ENCODE measurements around the gene TMOD1.

TMOD1 gene

GRCh38 chr9:97545486-97545885 is 44.0 kb downstream of the TMOD1 start:
- TF ChIP-seq GATA2 (IDR thresholded peaks at IDR 0.05; ENCODE audit: low read depth, low read length), result no peak
- TF ChIP-seq GATA3 (IDR thresholded peaks at IDR 0.05; ENCODE audit: low read depth, low read length), result no peak

GRCh38 chr9:97547098-97547829 is 45.8 kb downstream of the TMOD1 start:
- TF ChIP-seq GATA3 (IDR thresholded peaks at IDR 0.05; ENCODE audit: low read depth, low read length) (no peak), GATA2 (IDR thresholded peaks at IDR 0.05; ENCODE audit: low read depth, low read length) (no peak)

GRCh38 chr9:97548379-97548778 is 46.9 kb downstream of the TMOD1 start:
- TF ChIP-seq GATA2 (IDR thresholded peaks at IDR 0.05; ENCODE audit: low read depth, low read length) (no peak), GATA3 (IDR thresholded peaks at IDR 0.05; ENCODE audit: low read depth, low read length) (no peak)

- TF ChIP-seq GATA3 (IDR thresholded peaks at IDR 0.05; ENCODE audit: low read depth, low read length), result no peak
- TF ChIP-seq GATA2 (IDR thresholded peaks at IDR 0.05; ENCODE audit: low read depth, low read length), result no peak
Observed at GRCh38 chr9:97548819-97549540, 47.5 kb downstream of the TMOD1 start.

- TF ChIP-seq GATA2 (IDR thresholded peaks at IDR 0.05; ENCODE audit: low read depth, low read length), result no peak
- TF ChIP-seq GATA3 (IDR thresholded peaks at IDR 0.05; ENCODE audit: low read depth, low read length), result no peak
Observed at GRCh38 chr9:97550386-97550785, 48.9 kb downstream of the TMOD1 start.

- no peak for TF ChIP-seq GATA3 (IDR thresholded peaks at IDR 0.05; ENCODE audit: low read depth, low read length)
- TF ChIP-seq GATA2 (IDR thresholded peaks at IDR 0.05; ENCODE audit: low read depth, low read length), result no peak
Observed at GRCh38 chr9:97551308-97551707, 49.8 kb downstream of the TMOD1 start.

- no peak for TF ChIP-seq GATA2 (IDR thresholded peaks at IDR 0.05; ENCODE audit: low read depth, low read length)
- TF ChIP-seq GATA3 (IDR thresholded peaks at IDR 0.05; ENCODE audit: low read depth, low read length), result no peak
Observed at GRCh38 chr9:97553141-97553540, 51.7 kb downstream of the TMOD1 start.

- TF ChIP-seq GATA2 (IDR thresholded peaks at IDR 0.05; ENCODE audit: low read depth, low read length) (no peak), GATA3 (IDR thresholded peaks at IDR 0.05; ENCODE audit: low read depth, low read length) (no peak)
Observed at GRCh38 chr9:97553841-97554240, 52.4 kb downstream of the TMOD1 start.

- no peak for TF ChIP-seq GATA2 (IDR thresholded peaks at IDR 0.05; ENCODE audit: low read depth, low read length)
- TF ChIP-seq GATA3 (IDR thresholded peaks at IDR 0.05; ENCODE audit: low read depth, low read length), result no peak
Observed at GRCh38 chr9:97554566-97555075, 53.2 kb downstream of the TMOD1 start.

- no peak for TF ChIP-seq GATA3 (IDR thresholded peaks at IDR 0.05; ENCODE audit: low read depth, low read length)
- TF ChIP-seq GATA2 (IDR thresholded peaks at IDR 0.05; ENCODE audit: low read depth, low read length), result no peak
Observed at GRCh38 chr9:97555164-97555563, 53.7 kb downstream of the TMOD1 start.

GRCh38 chr9:97556036-97556720 is 54.7 kb downstream of the TMOD1 start:
- TF ChIP-seq GATA2 (IDR thresholded peaks at IDR 0.05; ENCODE audit: low read depth, low read length) (peak; percentile 82), GATA3 (IDR thresholded peaks at IDR 0.05; ENCODE audit: low read depth, low read length) (no peak)

- no peak for TF ChIP-seq GATA2 (IDR thresholded peaks at IDR 0.05; ENCODE audit: low read depth, low read length)
- no peak for TF ChIP-seq GATA3 (IDR thresholded peaks at IDR 0.05; ENCODE audit: low read depth, low read length)
Observed at GRCh38 chr9:97556721-97557605, 55.5 kb downstream of the TMOD1 start.

- peak; percentile 85 for TF ChIP-seq GATA2 (IDR thresholded peaks at IDR 0.05; ENCODE audit: low read depth, low read length)
- TF ChIP-seq GATA3 (IDR thresholded peaks at IDR 0.05; ENCODE audit: low read depth, low read length), result no peak
Observed at GRCh38 chr9:97557606-97558095, 56.2 kb downstream of the TMOD1 start.

Data from SH-SY5Y (cell line).